Stimulated activated naive CD8-positive, alpha-beta T cell treated with anti-CD3 and anti-CD28 coated beads, Interleukin-15, amount 100 ng/mL, for 72 hours (primary cell): ENCODE measurements around the gene SPATA21.
"Not testable (repeated sequence)": the region's sequence is repeated elsewhere in the genome, so short reads cannot be mapped to it uniquely, and the experiment has no call there.

Source experiments
- ATAC-seq: fragments of 150-1000 bp; cut with Tn5 transposase; 2 replicates; pipeline ENCODE4 v1.10.0; 2021; ENCODE audit warnings: mild to moderate bottlenecking, moderate library complexity
- DNase-seq, 2 donors: peaks; one replicate each; pipeline ENCODE4 v3.0.0; 2021 to 2022
- H3K27ac Mint-ChIP-seq, 2 donors: one replicate each; pipeline ENCODE4 v1.8.0; 2022; ENCODE audit warnings: mild to moderate bottlenecking in 2 of 2, mixed read lengths in 2 of 2, moderate library complexity in 2 of 2
- H3K27me3 Mint-ChIP-seq: one replicate; pipeline ENCODE4 v1.8.0; 2022; ENCODE audit warnings: mixed read lengths
- H3K4me1 Mint-ChIP-seq: one replicate; pipeline ENCODE4 v1.8.0; 2022; ENCODE audit warnings: mild to moderate bottlenecking, mixed read lengths
- H3K4me3 Mint-ChIP-seq, 2 donors: one replicate each; pipeline ENCODE4 v1.8.0; 2022; ENCODE audit warnings: mild to moderate bottlenecking in 2 of 2, mixed read lengths in 2 of 2, moderate library complexity in 1 of 2
- H3K9me3 Mint-ChIP-seq, 2 donors: one replicate each; pipeline ENCODE4 v1.8.0; 2022; ENCODE audit warnings: mixed read lengths in 2 of 2

Gene SPATA21, protein sequence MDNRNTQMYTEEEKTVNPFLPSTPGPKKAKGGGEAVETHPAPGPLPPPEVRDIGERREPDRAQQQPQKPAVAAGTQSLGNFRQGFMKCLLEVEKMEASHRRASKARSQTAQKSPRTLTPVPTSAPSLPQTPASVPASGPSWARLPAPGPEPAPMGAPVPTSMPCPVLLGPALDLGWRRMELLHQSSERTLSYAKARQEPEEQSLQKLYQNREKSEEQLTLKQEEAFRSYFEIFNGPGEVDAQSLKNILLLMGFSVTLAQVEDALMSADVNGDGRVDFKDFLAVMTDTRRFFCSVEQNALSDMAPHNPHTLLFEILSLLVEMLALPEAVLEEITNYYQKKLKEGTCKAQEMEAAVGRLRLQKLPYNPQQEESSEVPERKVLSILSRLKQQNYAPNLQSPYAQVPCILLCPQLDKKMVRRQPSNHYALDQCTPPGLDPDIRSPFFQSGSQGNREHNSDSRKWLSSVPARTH

DNA sequence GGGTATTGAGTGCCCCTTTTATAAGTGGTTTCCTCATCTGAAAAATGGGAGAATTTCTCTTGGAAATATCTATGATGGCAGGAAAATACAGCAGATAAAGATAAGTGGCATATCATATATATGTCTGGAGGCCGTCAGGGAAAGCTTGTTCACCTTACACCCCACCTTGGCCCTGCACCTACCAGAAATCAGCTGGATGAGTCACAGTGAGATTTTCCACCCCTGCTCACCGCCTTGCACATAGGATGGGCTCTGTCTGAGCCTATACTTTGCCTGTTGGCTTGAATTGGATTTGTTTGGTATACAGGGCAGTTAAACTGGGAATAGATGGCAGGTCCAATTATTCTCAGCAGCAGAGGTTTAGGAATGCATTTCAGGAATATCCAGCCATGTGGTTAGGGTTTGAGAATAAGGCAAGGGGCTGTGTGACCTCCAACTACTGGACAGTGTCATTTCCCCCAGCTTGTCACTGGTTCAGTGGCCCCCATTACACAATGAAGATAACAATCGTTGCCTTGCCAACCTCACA lies at the start of gene SPATA21:
SPATA21 (minus strand) TSS at position 479 of the 529 bp plus-strand sequence. CDS start 6,053 bp downstream, outside the sequence.
- DNase-seq, result no peak
- no peak within 1 kb of the TSS for H3K4me3 Mint-ChIP-seq
- no peak for ATAC-seq
- peaks cover 21% of the 10 kb centered on the region for H3K4me1 Mint-ChIP-seq
- H3K9me3 Mint-ChIP-seq, result no peaks in the 10 kb centered on the region
- no peak within 1 kb of the TSS for H3K27ac Mint-ChIP-seq
- peaks cover 7% of the 10 kb centered on the region for H3K27me3 Mint-ChIP-seq

DNA sequence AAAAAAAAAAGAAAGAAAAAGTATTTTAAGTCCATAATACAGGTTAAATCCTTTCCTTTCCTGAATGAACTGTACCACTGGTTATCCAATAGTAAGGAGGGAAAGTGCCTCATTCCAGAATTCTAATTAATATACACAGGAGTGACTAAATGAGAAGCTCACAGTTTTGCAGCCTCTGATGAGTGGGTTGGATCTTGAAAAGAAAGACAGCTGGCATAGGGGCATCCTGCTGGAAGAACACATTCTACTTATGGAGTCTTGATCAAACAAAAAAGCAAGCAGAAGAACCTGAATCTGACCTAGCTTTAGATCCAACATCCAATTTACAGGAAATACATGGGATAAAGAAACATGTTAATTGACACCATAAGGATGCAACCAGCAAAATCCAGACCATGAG lies 49.8 kb upstream of the SPATA21 start:
- not testable (repeated sequence) for H3K9me3 Mint-ChIP-seq, ATAC-seq, H3K4me3 Mint-ChIP-seq, DNase-seq, H3K27ac Mint-ChIP-seq, H3K27me3 Mint-ChIP-seq, H3K4me1 Mint-ChIP-seq

DNA sequence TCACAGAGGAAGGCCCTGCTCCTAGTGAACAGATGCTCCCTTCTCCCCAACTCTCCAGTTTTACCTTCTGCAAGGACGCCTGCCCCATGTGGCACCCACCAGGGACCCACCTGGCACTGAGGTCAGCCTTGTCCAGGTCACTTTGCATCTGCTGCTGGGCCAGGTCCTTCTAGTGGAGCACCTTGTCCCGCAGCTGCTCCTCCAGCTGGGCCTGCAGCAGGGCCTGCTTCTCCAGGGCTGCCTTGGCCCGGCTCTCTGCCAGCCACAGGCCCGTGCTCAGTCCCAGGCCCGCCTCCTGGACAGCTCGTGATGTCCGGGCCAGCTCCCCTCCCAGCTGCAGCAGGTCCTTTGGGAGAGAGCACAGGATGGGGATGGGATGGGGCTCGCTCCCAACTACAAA lies 49.1 kb upstream of the SPATA21 start:
- ATAC-seq, H3K9me3 Mint-ChIP-seq, H3K4me1 Mint-ChIP-seq, H3K27ac Mint-ChIP-seq, DNase-seq, H3K4me3 Mint-ChIP-seq, H3K27me3 Mint-ChIP-seq: not testable (repeated sequence)

DNA sequence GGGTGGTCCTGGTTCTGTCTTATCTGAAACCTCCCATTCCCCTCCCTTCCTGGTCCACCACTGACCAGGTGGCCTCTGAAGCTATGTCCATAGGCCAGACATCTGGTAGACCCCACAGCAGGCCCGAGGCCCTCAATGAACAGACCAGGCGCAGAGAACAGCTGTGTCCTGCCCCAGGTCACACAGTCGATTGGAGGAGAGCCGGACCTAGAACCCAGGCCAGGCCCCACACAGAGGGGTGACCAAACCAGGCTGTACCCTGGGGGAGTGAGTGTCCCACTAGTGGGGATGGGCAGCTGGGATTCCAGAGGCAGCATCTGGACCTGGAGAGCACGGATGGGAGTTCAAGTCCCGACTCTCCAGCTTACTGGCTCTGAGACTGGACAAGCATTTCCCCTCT lies 47.7 kb upstream of the SPATA21 start:
- Mint-ChIP-seq H3K27me3 (no peaks in the 10 kb centered on the region), H3K9me3 (no peaks in the 10 kb centered on the region), H3K27ac (no peak overlapping the region), H3K4me1 (no peaks in the 10 kb centered on the region), H3K4me3 (no peak overlapping the region)
- peak; percentile 26 for ATAC-seq
- no peak for DNase-seq

DNA sequence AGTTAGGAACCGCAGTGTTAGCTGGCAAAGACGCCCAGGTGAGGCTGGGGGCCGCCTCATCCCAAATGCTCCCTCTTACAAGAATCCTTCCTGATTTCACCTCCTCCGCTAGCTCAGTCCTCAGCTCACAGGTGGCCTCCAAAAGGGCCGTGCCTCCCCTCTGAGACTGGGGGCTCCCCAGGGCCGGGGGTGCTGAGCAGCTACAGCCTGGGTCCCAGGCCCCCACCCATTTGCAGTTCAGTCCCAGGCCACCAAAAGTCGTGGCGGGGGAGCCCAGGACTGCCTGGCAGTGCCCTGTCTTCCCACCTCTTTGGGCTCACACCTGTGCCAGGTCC lies 47.2 kb upstream of the SPATA21 start:
- peak overlapping the region in 1 of 2 donors; percentile 64 for H3K27ac Mint-ChIP-seq
- no peaks in the 10 kb centered on the region for H3K4me1 Mint-ChIP-seq
- no peak overlapping the region for H3K4me3 Mint-ChIP-seq
- H3K9me3 Mint-ChIP-seq, result no peaks in the 10 kb centered on the region
- H3K27me3 Mint-ChIP-seq, result no peaks in the 10 kb centered on the region
- DNase-seq (no peak), ATAC-seq (peak; percentile 23)

DNA sequence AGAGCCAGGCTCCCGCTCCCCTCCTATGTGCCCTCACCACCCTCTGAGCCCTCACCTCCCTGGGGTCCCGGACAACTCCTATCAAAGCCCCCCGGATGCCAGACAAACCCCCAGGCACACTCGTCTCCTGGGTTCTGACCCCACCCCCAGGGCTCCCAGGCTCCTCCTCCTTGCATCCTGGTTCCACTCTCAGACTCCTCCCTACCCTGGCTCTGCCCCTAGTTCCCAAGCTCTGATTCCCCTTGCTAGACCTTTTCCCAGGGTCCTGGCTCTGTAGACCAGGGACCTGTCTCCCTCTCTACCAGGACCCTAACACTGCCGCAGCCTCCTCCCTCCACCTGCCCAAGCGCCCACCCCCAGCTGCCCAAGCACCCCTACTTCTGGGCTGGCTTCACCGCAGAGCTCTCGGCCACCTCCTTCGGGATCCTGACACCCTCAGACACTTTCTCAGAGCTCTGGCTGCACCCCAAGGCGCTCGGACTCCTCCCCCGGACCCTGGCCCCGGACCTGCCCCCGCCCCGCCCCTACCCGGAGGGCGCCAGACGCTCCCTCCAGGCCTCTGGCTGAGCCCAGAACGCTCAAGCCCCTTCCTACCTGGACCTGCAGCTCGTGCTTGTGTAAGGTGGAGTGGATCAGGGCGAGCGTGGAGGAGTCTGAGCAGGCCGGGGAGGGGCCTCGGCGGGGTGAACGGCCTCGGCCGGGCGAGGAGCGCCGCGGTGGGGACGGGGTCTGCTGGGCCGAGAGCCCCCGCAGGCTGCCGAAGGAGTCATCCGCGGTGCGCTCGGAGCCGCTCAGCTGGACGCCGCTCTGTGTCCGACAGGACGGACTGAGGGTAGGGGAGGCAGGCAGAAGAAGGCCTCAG lies 46.6 kb upstream of the SPATA21 start:
- not testable (repeated sequence) for DNase-seq, H3K4me3 Mint-ChIP-seq, ATAC-seq, H3K27me3 Mint-ChIP-seq, H3K4me1 Mint-ChIP-seq, H3K9me3 Mint-ChIP-seq
- H3K27ac Mint-ChIP-seq, result peak overlapping the region in 1 of 2 donors; percentile 95

DNA sequence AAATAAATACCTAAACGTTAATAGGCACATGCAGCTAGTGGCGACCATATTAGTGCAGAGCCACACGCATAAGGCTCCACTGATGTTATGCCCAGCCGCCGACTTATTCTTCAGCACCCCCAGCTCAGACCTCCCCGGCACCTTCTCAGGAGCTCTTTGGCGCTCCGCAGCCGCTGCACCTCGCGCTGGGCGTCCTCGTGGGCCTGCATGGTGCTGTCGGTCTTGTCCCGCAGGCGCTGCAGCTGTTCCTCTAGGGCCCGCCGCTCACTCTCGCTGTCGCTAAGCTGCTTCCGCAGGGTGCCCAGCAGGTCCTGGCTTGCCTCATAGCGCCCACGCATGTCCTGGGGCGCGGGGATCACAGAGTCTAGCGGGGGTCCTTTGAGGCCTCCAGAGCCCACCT lies 45.9 kb upstream of the SPATA21 start:
- H3K27ac Mint-ChIP-seq, result peak overlapping the region in 1 of 2 donors; percentile 54
- not testable (repeated sequence) for DNase-seq, H3K4me1 Mint-ChIP-seq, H3K4me3 Mint-ChIP-seq, H3K9me3 Mint-ChIP-seq, H3K27me3 Mint-ChIP-seq, ATAC-seq

DNA sequence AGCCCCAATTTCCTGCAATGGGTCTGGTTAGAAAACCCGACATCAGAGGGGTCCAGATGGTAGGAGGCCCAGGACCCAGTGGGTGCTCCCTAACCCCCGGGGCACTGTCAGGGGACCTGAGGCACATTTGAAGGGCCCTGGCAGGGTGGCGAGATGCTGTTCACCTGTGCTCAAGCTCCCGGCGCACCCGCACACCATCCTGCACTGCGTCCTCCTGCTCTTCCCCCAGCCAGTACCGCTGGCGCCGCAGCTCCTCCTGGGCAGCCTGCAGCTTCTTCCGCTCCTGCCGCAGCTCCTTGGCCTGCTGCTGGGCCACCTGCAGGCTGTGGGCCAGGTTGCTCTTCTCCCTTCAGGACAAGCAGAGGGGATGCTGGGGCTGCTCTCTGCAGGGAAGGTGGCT lies 40.9 kb upstream of the SPATA21 start:
- H3K27me3 Mint-ChIP-seq, result no peaks in the 10 kb centered on the region
- no peak overlapping the region for H3K4me3 Mint-ChIP-seq
- H3K27ac Mint-ChIP-seq, result no peak overlapping the region
- DNase-seq, result no peak
- peaks cover 7% of the 10 kb centered on the region for H3K4me1 Mint-ChIP-seq
- H3K9me3 Mint-ChIP-seq, result no peaks in the 10 kb centered on the region
- ATAC-seq, result no peak

DNA sequence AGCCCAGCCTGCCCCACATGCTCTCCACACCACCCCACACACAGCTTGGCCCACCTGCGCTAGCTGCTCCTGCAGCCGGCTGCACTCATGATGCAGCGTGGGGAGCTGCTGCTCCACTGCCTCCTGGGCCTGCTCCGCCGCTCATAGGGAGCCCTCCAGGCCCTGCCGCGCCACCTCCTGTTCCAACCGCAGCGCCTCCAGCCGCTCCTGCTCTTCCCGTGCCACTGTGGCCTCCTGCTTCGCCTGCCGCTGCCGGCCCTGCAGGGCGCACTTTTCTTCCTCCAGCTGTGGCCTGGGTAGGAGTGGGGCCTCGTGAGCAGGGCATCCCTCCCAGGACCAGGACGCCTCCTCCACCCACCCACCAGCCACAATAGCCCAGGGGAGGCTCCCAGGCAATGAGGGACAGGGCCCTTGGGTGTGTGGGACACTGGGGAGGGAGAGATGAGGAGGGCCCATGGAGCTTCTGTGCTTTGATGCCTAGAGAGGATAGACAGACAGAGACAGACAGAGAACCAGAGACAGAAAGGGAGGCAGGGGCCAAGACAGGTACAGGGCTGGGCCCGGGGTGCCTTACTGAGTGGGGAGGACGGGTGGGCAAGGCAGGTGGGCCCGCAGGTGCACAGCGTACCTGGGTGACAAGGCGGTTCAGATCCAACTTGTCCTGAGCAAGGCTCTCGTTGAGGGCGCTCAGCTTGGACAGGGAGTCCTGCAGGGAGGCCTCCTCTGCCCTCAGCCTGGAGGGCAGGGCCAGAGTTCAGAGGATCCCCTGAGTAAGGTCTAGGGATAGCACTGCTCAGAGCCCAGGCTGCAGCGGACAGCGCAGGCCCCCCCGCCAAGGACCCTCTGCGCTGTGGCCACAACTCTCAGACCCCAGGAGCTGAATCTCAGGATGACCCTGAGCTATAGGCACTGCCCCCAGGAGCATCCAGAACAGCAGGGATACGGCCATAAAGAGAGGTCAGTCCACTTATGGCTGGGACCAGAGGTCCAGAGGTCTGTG lies 38.8 kb upstream of the SPATA21 start:
- not testable (repeated sequence) for H3K9me3 Mint-ChIP-seq, DNase-seq, H3K27me3 Mint-ChIP-seq, H3K4me3 Mint-ChIP-seq
- ATAC-seq, result peak; percentile 54
- peak overlapping the region in 1 of 2 donors; percentile 4 for H3K27ac Mint-ChIP-seq
- H3K4me1 Mint-ChIP-seq, result peaks cover 10% of the 10 kb centered on the region

DNA sequence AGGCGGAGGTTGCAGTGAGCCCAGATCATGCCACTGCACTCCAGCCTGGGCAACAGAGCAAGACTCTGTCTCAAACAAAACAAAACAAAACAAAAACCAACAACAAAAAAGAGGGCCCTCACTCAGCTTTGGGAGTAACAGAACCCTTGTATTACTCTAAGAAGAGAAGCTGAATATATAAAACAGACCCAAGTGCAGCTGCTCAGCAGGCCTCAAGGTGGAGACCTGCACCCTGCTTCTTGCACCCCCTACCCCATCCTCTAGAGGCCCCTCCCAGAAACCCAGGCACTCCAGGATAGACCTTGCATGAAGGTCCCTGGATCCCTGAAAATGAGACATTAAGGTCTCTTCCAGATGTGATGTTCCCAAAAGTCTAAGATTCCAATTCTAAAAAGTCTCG lies 37.7 kb upstream of the SPATA21 start:
- H3K4me3 Mint-ChIP-seq, H3K9me3 Mint-ChIP-seq, H3K27me3 Mint-ChIP-seq, DNase-seq, ATAC-seq: not testable (repeated sequence)
- H3K27ac Mint-ChIP-seq, result peak overlapping the region in 1 of 2 donors; percentile 48
- H3K4me1 Mint-ChIP-seq, result peaks cover 10% of the 10 kb centered on the region

DNA sequence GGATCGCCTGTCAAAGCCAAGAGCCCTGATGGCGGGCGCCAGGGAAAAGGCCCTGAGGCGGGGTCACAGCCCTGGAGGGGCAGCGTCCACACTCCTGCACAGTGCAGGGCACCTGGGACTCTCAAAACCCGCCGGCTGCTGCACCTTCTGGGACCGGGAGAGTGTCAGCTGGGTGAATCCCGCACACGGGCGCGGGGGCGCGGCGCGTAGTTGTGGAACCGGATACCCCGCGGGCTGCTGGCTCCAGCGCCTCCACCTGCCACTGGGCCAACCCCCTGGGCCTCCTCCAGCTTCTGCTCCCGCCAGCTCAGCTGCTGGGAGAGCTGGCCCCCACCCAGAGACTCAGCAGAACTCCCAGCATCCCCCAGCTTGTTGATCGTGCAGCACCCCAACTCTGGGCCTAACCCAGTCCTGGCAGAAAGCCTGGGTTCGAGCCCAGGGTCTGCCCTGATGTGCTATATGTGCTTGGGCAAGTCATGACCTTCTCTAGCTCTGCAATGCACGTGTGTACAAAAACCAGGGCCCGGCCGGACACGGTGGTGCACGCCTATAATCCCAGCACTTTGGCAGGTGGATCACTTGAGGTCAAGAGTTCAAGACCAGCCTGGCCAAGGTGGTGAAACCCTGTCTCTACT lies 37.1 kb upstream of the SPATA21 start:
- DNase-seq, result no peak
- Mint-ChIP-seq H3K4me1 (peaks cover 10% of the 10 kb centered on the region), H3K9me3 (no peaks in the 10 kb centered on the region), H3K4me3 (no peak overlapping the region), H3K27ac (peak overlapping the region in 1 of 2 donors; percentile 48), H3K27me3 (no peaks in the 10 kb centered on the region)
- no peak for ATAC-seq

DNA sequence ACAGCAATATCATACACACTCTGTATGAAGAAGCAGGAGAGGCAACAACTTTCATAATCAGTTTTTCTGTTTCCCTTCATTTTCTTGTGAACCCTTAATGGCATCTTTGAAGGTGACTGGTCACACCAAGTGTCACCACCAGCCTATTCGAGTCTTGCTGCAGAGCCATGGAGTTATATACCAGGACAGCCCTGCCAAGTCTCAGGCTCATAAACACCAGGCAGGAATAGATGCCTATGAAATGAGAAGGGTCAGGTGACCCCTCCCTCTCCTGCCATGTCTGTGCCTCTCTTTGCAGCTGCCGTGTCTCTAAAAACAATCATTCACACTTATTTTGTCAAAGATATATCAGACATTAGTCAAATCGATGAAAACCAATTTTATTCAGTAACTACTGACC lies 31.3 kb upstream of the SPATA21 start:
- H3K4me1 Mint-ChIP-seq, result peaks cover 8% of the 10 kb centered on the region
- no peak for ATAC-seq
- no peaks in the 10 kb centered on the region for H3K27me3 Mint-ChIP-seq
- no peaks in the 10 kb centered on the region for H3K9me3 Mint-ChIP-seq
- H3K27ac Mint-ChIP-seq, result no peak overlapping the region
- H3K4me3 Mint-ChIP-seq, result no peak overlapping the region
- DNase-seq, result no peak

DNA sequence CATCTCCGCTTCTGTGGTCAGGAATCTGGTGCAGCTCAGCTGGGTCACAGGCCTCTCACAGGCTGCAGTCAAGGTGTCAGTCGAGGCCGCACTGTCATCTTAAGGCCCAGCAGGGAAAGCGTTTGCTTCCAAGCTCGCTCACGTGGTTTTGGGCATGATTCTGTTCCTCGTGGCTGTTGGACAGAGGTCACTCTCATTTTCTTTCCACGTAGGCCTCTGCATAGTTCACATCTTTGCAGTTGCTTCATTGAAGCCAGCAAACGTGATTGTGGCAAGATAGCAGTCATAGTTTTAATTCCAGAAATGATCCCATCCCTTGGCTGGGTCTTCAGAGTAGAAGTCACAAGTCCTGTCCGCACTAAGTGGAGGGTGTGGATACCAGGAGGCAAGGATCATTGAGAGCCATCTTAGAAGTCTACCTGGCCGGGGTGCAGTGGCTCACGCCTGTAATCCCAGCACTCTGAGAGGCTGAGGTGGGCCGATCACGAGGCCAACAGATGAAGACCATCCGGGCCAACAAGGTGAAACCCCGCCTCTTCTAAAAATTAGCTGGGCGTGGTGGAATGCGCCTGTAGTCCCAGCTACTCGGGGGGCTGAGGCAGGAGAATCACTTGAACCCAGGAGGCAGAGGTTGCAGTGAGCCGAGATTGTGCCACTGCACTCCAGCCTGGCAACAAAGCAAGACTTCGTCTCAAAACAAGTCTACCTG lies 27.8 kb upstream of the SPATA21 start:
- Mint-ChIP-seq H3K9me3 (no peaks in the 10 kb centered on the region), H3K27me3 (no peaks in the 10 kb centered on the region), H3K27ac (no peak overlapping the region), H3K4me1 (no peaks in the 10 kb centered on the region), H3K4me3 (no peak overlapping the region)
- no peak for ATAC-seq
- no peak for DNase-seq

DNA sequence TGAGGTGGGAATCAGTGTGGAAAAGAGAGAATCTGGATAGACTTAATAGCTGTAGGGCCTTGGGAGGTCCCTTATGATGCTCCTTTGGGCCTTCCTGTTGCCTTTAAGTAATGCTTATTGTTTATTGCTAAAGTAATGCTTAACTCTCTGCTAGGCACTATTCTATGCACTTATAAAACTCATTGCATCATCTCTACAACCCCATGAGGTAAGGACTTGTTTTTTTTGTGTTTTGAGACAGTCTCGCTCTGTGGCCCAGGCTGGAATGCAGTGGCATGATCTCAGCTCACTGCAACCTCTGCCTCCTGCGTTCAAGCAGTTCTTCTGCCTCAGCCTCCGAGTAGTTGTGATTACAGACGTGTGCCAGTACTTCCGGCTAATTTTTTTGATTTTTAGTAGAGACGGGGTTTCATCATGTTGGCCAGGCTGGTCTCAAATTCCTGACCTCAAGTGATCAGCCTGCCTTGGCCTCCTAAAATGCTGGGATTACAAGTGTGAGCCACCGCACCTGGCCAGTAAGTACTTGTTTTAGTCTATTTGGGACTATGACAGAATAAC lies 25.6 kb upstream of the SPATA21 start:
- no peak for ATAC-seq
- Mint-ChIP-seq H3K27me3 (no peaks in the 10 kb centered on the region), H3K4me3 (no peak overlapping the region), H3K9me3 (no peaks in the 10 kb centered on the region), H3K27ac (peak overlapping the region in 1 of 2 donors; percentile 56), H3K4me1 (no peaks in the 10 kb centered on the region)
- DNase-seq, result no peak
